Upper lobe of left lung (tissue), 4 donors: ENCODE data around the gene TTC21B.

Experiments used
- POLR2A ChIP-seq, 4 donors: fragments of 450-650 bp; IDR thresholded peaks; one replicate each; pipeline ENCODE4 v1.5.1; 2016 to 2017; ENCODE audit warnings: antibody characterized with exemption in 4 of 4, mild to moderate bottlenecking in 2 of 4
- TF ChIP-seq, protein P1 (sequence below), 6 experiments: fragments of 450-650 bp in 4 of 6; fragments of 200-600 bp in 2 of 6; sonication (generic) in 2 of 6; IDR thresholded peaks; one replicate each; pipeline ENCODE4 v1.5.1; 2016 to 2019; ENCODE audit warnings: antibody characterized with exemption in 6 of 6

DNA sequence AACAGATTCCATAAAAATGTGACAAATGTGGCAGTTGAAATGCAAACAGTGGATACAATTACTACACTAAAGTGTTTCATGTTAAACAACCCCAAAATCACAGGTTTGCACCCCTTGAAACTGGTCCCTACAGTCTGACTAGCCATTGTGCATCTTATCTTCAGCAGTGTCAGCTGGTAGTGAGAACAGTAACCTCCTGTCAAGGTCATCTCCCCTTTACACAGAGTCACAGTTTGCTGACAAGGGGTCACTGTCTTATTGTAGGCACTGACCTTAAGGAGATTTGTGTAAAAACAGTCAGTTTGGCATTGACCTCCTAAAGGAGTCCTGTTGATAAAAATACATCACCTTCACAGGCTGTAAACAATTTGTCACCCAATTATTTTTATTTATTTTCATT, 37.3 kb upstream of the TTC21B start:
- TF ChIP-seq, protein P1, sequence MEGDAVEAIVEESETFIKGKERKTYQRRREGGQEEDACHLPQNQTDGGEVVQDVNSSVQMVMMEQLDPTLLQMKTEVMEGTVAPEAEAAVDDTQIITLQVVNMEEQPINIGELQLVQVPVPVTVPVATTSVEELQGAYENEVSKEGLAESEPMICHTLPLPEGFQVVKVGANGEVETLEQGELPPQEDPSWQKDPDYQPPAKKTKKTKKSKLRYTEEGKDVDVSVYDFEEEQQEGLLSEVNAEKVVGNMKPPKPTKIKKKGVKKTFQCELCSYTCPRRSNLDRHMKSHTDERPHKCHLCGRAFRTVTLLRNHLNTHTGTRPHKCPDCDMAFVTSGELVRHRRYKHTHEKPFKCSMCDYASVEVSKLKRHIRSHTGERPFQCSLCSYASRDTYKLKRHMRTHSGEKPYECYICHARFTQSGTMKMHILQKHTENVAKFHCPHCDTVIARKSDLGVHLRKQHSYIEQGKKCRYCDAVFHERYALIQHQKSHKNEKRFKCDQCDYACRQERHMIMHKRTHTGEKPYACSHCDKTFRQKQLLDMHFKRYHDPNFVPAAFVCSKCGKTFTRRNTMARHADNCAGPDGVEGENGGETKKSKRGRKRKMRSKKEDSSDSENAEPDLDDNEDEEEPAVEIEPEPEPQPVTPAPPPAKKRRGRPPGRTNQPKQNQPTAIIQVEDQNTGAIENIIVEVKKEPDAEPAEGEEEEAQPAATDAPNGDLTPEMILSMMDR (IDR thresholded peaks at IDR 0.05), result no peak
- no peak for TF ChIP-seq POLR2A (IDR thresholded peaks at IDR 0.05)
